SK-N-SH (cell line): ENCODE data around the gene IGDCC3. TPM values are rescaled to one million over a fixed set of nuclear protein-coding genes. Genes with fewer than 3 reads are reported as not detected.

Experiments
- CTCF ChIA-PET: fragments of 300-600, 350-600 bp; formaldehyde crosslinking; extraction: SDS; loops from one replicate; lab custom pipeline; 2021; lab: Yijun Ruan, JAX
- POLR2A ChIA-PET: fragments of 350-600 bp; sonication (Branson Sonifier 250); formaldehyde crosslinking; extraction: SDS; loops from one replicate; lab custom pipeline; 2020; ENCODE audit warnings: antibody characterized with exemption, inconsistent platforms; lab: Yijun Ruan, JAX
- DNase-seq: peaks from one replicate; pipeline ENCODE4 v3.0.0; 2012
- H2AFZ ChIP-seq: fragments of 200-600 bp; sonication (generic); 2 replicates; pipeline ENCODE4 v1.8.1; 2016; ENCODE audit warnings: antibody characterized with exemption, mild to moderate bottlenecking, low read depth
- H3F3A ChIP-seq: fragments of 200-600 bp; sonication (generic); replicated peaks from 2 replicates; pipeline ENCODE3; 2016; ENCODE audit warnings: antibody characterized with exemption, mild to moderate bottlenecking; ENCODE audit not compliant: insufficient read depth
- H3K27ac ChIP-seq, 2 experiments: fragments of 200-500 bp in 1 of 2; fragments of 200-600 bp in 1 of 2; sonication (Bioruptor generic) in 1 of 2; sonication (generic), shearing (Covaris generic) in 1 of 2; 2 replicates each; pipeline versions ENCODE4 v1.5.1 to v1.6.1; 2014 to 2016; ENCODE audit warnings: low read depth in 2 of 2, inconsistent platforms in 1 of 2, low read length in 1 of 2, mild to moderate bottlenecking in 1 of 2, mixed read lengths in 1 of 2
- H3K27me3 ChIP-seq: fragments of 200-600 bp; sonication (generic), shearing (Covaris generic); 2 replicates; pipeline ENCODE4 v1.6.1; 2016; ENCODE audit warnings: mixed run types; ENCODE audit not compliant: insufficient read depth
- H3K36me3 ChIP-seq, 2 experiments: fragments of 200-500 bp in 1 of 2; fragments of 200-600 bp in 1 of 2; sonication (Bioruptor generic) in 1 of 2; sonication (generic) in 1 of 2; replicated peaks in 1 of 2; 2 replicates each; pipeline versions ENCODE3 to v1.5.1; 2014 to 2016; ENCODE audit warnings: low read length in 1 of 2, mild to moderate bottlenecking in 1 of 2; ENCODE audit not compliant: insufficient read depth in 2 of 2, control insufficient read depth in 1 of 2
- H3K4me1 ChIP-seq, 2 experiments: fragments of 200-500 bp in 1 of 2; fragments of 200-600 bp in 1 of 2; sonication (Bioruptor generic) in 1 of 2; sonication (generic), shearing (Covaris generic) in 1 of 2; 2 replicates each; pipeline versions ENCODE4 v1.5.1 to v1.6.1; 2014 to 2016; ENCODE audit warnings: low read depth in 1 of 2, low read length in 1 of 2, mixed run types in 1 of 2; ENCODE audit not compliant: insufficient read depth in 2 of 2, control insufficient read depth in 1 of 2
- H3K4me2 ChIP-seq: fragments of 200-600 bp; sonication (generic), shearing (Covaris generic); 2 replicates; pipeline ENCODE4 v1.6.1; 2017; ENCODE audit warnings: mixed run types
- H3K4me3 ChIP-seq, 2 experiments: fragments of 200-500 bp in 1 of 2; fragments of 200-600 bp in 1 of 2; sonication (Bioruptor generic) in 1 of 2; sonication (generic), shearing (Covaris generic) in 1 of 2; 2 replicates each; pipeline versions ENCODE4 v1.5.1 to v1.8.1; 2014 to 2016; ENCODE audit warnings: low read depth in 2 of 2, inconsistent platforms in 1 of 2, low read length in 1 of 2, mild to moderate bottlenecking in 1 of 2, mixed read lengths in 1 of 2, moderate library complexity in 1 of 2
- H3K79me2 ChIP-seq: fragments of 200-600 bp; sonication (generic); 2 replicates; pipeline ENCODE4 v1.8.1; 2017; ENCODE audit warnings: mild to moderate bottlenecking; ENCODE audit not compliant: insufficient read depth
- H3K9ac ChIP-seq: fragments of 200-600 bp; sonication (generic); 2 replicates; pipeline ENCODE4 v1.6.1; 2017; ENCODE audit warnings: mixed run types
- H3K9me2 ChIP-seq: fragments of 200-600 bp; sonication (generic); 2 replicates; pipeline ENCODE4 v1.6.1; 2017; ENCODE audit warnings: mixed run types
- H3K9me3 ChIP-seq: fragments of 200-600 bp; sonication (generic); 2 replicates; pipeline ENCODE4 v1.6.1; 2017; ENCODE audit warnings: mixed run types, mild to moderate bottlenecking, moderate library complexity
- H4K20me1 ChIP-seq: fragments of 200-600 bp; sonication (generic); 2 replicates; pipeline ENCODE4 v1.6.1; 2017; ENCODE audit warnings: mild to moderate bottlenecking, mixed run types; ENCODE audit not compliant: insufficient read depth
- CHD2 ChIP-seq: fragments of 150-350 bp; IDR thresholded peaks from 2 replicates; pipeline ENCODE4 v1.6.1; 2018; ENCODE audit warnings: low read length; ENCODE audit not compliant: partially characterized antibody
- CTCF ChIP-seq: fragments of 200-600 bp; sonication (generic); IDR thresholded peaks from 2 replicates; pipeline ENCODE4 v1.6.1; 2017; ENCODE audit warnings: antibody characterized with exemption, mild to moderate bottlenecking, moderate library complexity
- EZH2phosphoT487 ChIP-seq: fragments of 200-600 bp; sonication (generic); IDR thresholded peaks from 2 replicates; pipeline ENCODE4 v1.6.1; 2017; ENCODE audit warnings: low read depth, mixed run types, mild to moderate bottlenecking, antibody characterized with exemption, moderate library complexity, borderline replicate concordance
- FOSL2 ChIP-seq: IDR thresholded peaks from 2 replicates; pipeline ENCODE4 v1.4.0; 2012; ENCODE audit warnings: low read depth, mild to moderate bottlenecking, moderate library complexity, borderline replicate concordance
- FOXJ3 ChIP-seq: sonication (generic); formaldehyde crosslinking; IDR thresholded peaks from 2 replicates; pipeline ENCODE4 v1.5.1; 2020; ENCODE audit warnings: mild to moderate bottlenecking, missing genetic modification reagents
- GABPA ChIP-seq: IDR thresholded peaks from 2 replicates; pipeline ENCODE4 v1.4.0; 2012; ENCODE audit warnings: low read depth, mild to moderate bottlenecking
- IRF3 ChIP-seq: fragments of 150-350 bp; IDR thresholded peaks from 2 replicates; pipeline ENCODE4 v1.6.1; 2016; ENCODE audit warnings: mild to moderate bottlenecking, low read depth, low read length
- NFIC ChIP-seq: IDR thresholded peaks from 2 replicates; pipeline ENCODE4 v1.4.0; 2012; ENCODE audit warnings: borderline replicate concordance
- PBX3 ChIP-seq: IDR thresholded peaks from 2 replicates; pipeline ENCODE4; 2012
- POLR2AphosphoS5 ChIP-seq: IDR thresholded peaks from 2 replicates; pipeline ENCODE4 v1.6.1; 2012; ENCODE audit warnings: low read depth, low read length
- RAD21 ChIP-seq: IDR thresholded peaks from 2 replicates; pipeline ENCODE4 v1.6.1; 2012; ENCODE audit warnings: mild to moderate bottlenecking, low read length
- TAF1 ChIP-seq: IDR thresholded peaks from 2 replicates; pipeline ENCODE4 v1.6.1; 2012; ENCODE audit warnings: low read depth, mild to moderate bottlenecking, low read length, moderate library complexity, borderline replicate concordance
- YY1 ChIP-seq: IDR thresholded peaks from 2 replicates; pipeline ENCODE4 v1.4.0; 2012; ENCODE audit warnings: low read depth, mild to moderate bottlenecking
- ZBTB33 ChIP-seq: IDR thresholded peaks from 2 replicates; pipeline ENCODE4 v1.4.0; 2012; ENCODE audit warnings: low read depth, borderline replicate concordance
- WGBS: methylation state at CpG from one replicate; pipeline ENCODE4 v1.1.6; 2017; ENCODE audit warnings: low lambda C conversion rate; 5-methylcytosine and 5-hydroxymethylcytosine counted together
- polyA plus RNA-seq, 3 experiments: library from polyadenylated mRNA; depleted of rRNA; stranded (reverse); fragments of >200 nt; gene quantifications; 2 replicates each; pipeline ENCODE4 v1.2.3, GENCODE V29; 2012

Gene IGDCC3
- polyA plus RNA-seq, 1 of the 3 experiments (the other 2 are of a cell fraction): 0.43 TPM

GRCh38 chr15:65339920-65340319, 37.9 kb downstream of the IGDCC3 start:
- no peaks in the 10 kb centered on the region for H3K79me2 ChIP-seq
- peak; percentile 55 for DNase-seq
- ChIA-PET CTCF (interaction anchor here (1.2 to 7.7 kb wide), 5 partner anchors 13 to 61 kb away, joined by 3 to 57 read pairs (median 5); no protein-coding TSS in a partner anchor), POLR2A (no interaction called here)
- H3K36me3 ChIP-seq: no peaks in the 10 kb centered on the region
- 67% methylated on average over 7 of the region's 7 CpGs for WGBS
- H3K9me2 ChIP-seq: no peaks in the 10 kb centered on the region
- no peaks in the 10 kb centered on the region for H4K20me1 ChIP-seq
- no peaks in the 10 kb centered on the region for H3K27me3 ChIP-seq
- no peak overlapping the region for H3K9ac ChIP-seq
- peaks cover 0 to 37% of the 10 kb centered on the region in 2 experiments; a peak in 1 of 4 replicates for H3K4me1 ChIP-seq
- no peak overlapping the region for H3K27ac ChIP-seq
- no peak overlapping the region for H3K4me3 ChIP-seq
- H3F3A ChIP-seq: no peaks in the 10 kb centered on the region
- H3K9me3 ChIP-seq: no peaks in the 10 kb centered on the region
- H3K4me2 ChIP-seq: no peak overlapping the region
- TF ChIP-seq CTCF (no peak), PBX3 (no peak), NFIC (no peak), FOXJ3 (CRISPR knock-in tag) (no peak), RAD21 (no peak), FOSL2 (no peak), EZH2phosphoT487 (no peak), CHD2 (no peak), YY1 (no peak), IRF3 (no peak), POLR2AphosphoS5 (no peak), TAF1 (no peak), GABPA (no peak), ZBTB33 (no peak)
- no peak overlapping the region for H2AFZ ChIP-seq
